GM18517 (cell line): ENCODE data around the gene NFKBIB.
"Not testable (repeated sequence)": the region's sequence is repeated elsewhere in the genome, so short reads cannot be mapped to it uniquely, and the experiment has no call there.

Experiments
- ATAC-seq: cut with Tn5 transposase; IDR thresholded peaks from one replicate; pipeline ENCODE4 v1.9.1; 2021; ENCODE audit warnings: mild to moderate bottlenecking, moderate library complexity; ENCODE audit not compliant: unreplicated experiment

The NFKBIB gene

GRCh38 chr19:38873400-38873799, 26.4 kb upstream of the NFKBIB start:
- ATAC-seq = not testable (repeated sequence)

- no peak for ATAC-seq
These were observed 23.9 kb upstream of the NFKBIB start for GRCh38 chr19:38875656-38876395.

GRCh38 chr19:38877781-38878574, 21.8 kb upstream of the NFKBIB start, which contains the start of gene RINL:
TSS of gene RINL (minus strand) at chr19:38878275. CDS start at chr19:38876742, 1,533 bp downstream.
- ATAC-seq = no peak

GRCh38 chr19:38878575-38879399, 21.0 kb upstream of the NFKBIB start:
- ATAC-seq = no peak

- ATAC-seq = no peak
These were observed 20.4 kb upstream of the NFKBIB start for GRCh38 chr19:38879400-38879751.

GRCh38 chr19:38880076-38880881, 19.5 kb upstream of the NFKBIB start:
- ATAC-seq = no peak

- ATAC-seq = no peak
These were observed 18.7 kb upstream of the NFKBIB start for GRCh38 chr19:38880882-38881609.

- no peak for ATAC-seq
These were observed 16.5 kb upstream of the NFKBIB start for GRCh38 chr19:38883286-38883685.

GRCh38 chr19:38884691-38885090, 15.1 kb upstream of the NFKBIB start:
- ATAC-seq = not testable (repeated sequence)

GRCh38 chr19:38888876-38889275, 10.9 kb upstream of the NFKBIB start:
- ATAC-seq = no peak

GRCh38 chr19:38889803-38890202, 10.0 kb upstream of the NFKBIB start:
- ATAC-seq = no peak

GRCh38 chr19:38890686-38891085, 9.1 kb upstream of the NFKBIB start:
- ATAC-seq = no peak

GRCh38 chr19:38891771-38892170, 8.0 kb upstream of the NFKBIB start:
- no peak for ATAC-seq

- ATAC-seq = no peak
These were observed 6.9 kb upstream of the NFKBIB start for GRCh38 chr19:38892841-38893240.

GRCh38 chr19:38893341-38893771, 6.4 kb upstream of the NFKBIB start:
- ATAC-seq = no peak

GRCh38 chr19:38894968-38895367, 4.8 kb upstream of the NFKBIB start:
- ATAC-seq = no peak

- ATAC-seq = no peak
These were observed 852 bp upstream of the NFKBIB start for GRCh38 chr19:38898788-38899446.

GRCh38 chr19:38900202-38900629, 447 bp downstream of the NFKBIB start:
- no peak for ATAC-seq

- no peak for ATAC-seq
These were observed 998 bp downstream of the NFKBIB start for GRCh38 chr19:38900743-38901190.
